Uterus (tissue), 4 donors: ENCODE results near the gene LPP. TPM values are rescaled to one million over a fixed set of nuclear protein-coding genes. Genes with fewer than 3 reads are reported as not detected.

Experiments used
- DNase-seq, 2 donors: peaks; one replicate each; pipeline ENCODE4 v3.0.0-alpha.2; 2019 to 2020
- H3K27ac ChIP-seq, 2 donors: fragments of 200-600 bp; sonication (generic); 1 replicate in 1 of 2; 2 replicates in 1 of 2; pipeline ENCODE4 v1.5.1; 2016 to 2018
- H3K27me3 ChIP-seq, 2 donors: fragments of 200-600 bp; sonication (generic); one replicate each; pipeline ENCODE4 v1.5.1; 2018 to 2019; ENCODE audit warnings: control low read depth in 1 of 2
- H3K36me3 ChIP-seq, 2 donors: fragments of 200-600 bp; sonication (generic); one replicate each; pipeline ENCODE4 v1.5.1; 2019; ENCODE audit warnings: control low read depth in 1 of 2
- H3K4me1 ChIP-seq, 2 donors: fragments of 200-600 bp; sonication (generic); one replicate each; pipeline ENCODE4 v1.5.1; 2018 to 2019; ENCODE audit warnings: control low read depth in 1 of 2
- H3K4me3 ChIP-seq, 2 donors: fragments of 200-600 bp; sonication (generic); 1 replicate in 1 of 2; 2 replicates in 1 of 2; pipeline ENCODE4 v1.5.1; 2018 to 2019; ENCODE audit warnings: mild to moderate bottlenecking in 1 of 2
- H3K9me3 ChIP-seq, 2 donors: fragments of 200-600 bp; sonication (generic); one replicate each; pipeline ENCODE4 v1.5.1; 2019; ENCODE audit warnings: control low read depth in 1 of 2
- POLR2A ChIP-seq, 2 donors: fragments of 450-650 bp; IDR thresholded peaks; one replicate each; pipeline ENCODE4 v1.6.1; 2016; ENCODE audit warnings: antibody characterized with exemption in 2 of 2, mild to moderate bottlenecking in 1 of 2, moderate library complexity in 1 of 2
- intact Hi-C: fragments of 100-400 bp; cut with DNase I; formaldehyde crosslinking; loops from one replicate; pipeline ENCODE4 v1.15.1; 2023; ENCODE audit warnings: low total_unique reads
- total RNA-seq, 4 donors: library from RNA; depleted of rRNA in 3 of 4; stranded (reverse); fragments of >200 nt in 3 of 4; gene quantifications; one replicate each; pipeline versions ENCODE4 v1.1.0 to v1.2.4, GENCODE V29; 2014 to 2023
- TF ChIP-seq, protein P1 (sequence below), 4 experiments: fragments of 200-600 bp in 2 of 4; fragments of 450-650 bp in 2 of 4; sonication (generic) in 2 of 4; IDR thresholded peaks; one replicate each; pipeline ENCODE4 v1.5.1; 2016 to 2019; ENCODE audit warnings: antibody characterized with exemption in 4 of 4, mild to moderate bottlenecking in 2 of 4, moderate library complexity in 1 of 4
- donor health status: DM: yes; HTN: yes; CAD: no.

The LPP gene
- total RNA-seq, 4 donors from 2014 or later: 180 to 1,374 (median 712) TPM

- DNase-seq: no peak
- no peaks in the 10 kb centered on the region for H3K27me3 ChIP-seq
- H3K36me3 ChIP-seq: no peaks in the 10 kb centered on the region
- intact Hi-C loops: no loop called here
- H3K27ac ChIP-seq: no peak overlapping the region
- H3K4me3 ChIP-seq: no peak overlapping the region
- H3K9me3 ChIP-seq: no peaks in the 10 kb centered on the region
- no peaks in the 10 kb centered on the region for H3K4me1 ChIP-seq
- no peak for TF ChIP-seq POLR2A (IDR thresholded peaks at IDR 0.05)
- TF ChIP-seq, protein P1, sequence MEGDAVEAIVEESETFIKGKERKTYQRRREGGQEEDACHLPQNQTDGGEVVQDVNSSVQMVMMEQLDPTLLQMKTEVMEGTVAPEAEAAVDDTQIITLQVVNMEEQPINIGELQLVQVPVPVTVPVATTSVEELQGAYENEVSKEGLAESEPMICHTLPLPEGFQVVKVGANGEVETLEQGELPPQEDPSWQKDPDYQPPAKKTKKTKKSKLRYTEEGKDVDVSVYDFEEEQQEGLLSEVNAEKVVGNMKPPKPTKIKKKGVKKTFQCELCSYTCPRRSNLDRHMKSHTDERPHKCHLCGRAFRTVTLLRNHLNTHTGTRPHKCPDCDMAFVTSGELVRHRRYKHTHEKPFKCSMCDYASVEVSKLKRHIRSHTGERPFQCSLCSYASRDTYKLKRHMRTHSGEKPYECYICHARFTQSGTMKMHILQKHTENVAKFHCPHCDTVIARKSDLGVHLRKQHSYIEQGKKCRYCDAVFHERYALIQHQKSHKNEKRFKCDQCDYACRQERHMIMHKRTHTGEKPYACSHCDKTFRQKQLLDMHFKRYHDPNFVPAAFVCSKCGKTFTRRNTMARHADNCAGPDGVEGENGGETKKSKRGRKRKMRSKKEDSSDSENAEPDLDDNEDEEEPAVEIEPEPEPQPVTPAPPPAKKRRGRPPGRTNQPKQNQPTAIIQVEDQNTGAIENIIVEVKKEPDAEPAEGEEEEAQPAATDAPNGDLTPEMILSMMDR (IDR thresholded peaks at IDR 0.05): no peak
Measured at GRCh38 chr3:188656196-188656982, 502.4 kb downstream of the LPP start.

- intact Hi-C loops: no loop called here
- TF ChIP-seq, protein P1 (IDR thresholded peaks at IDR 0.05): no peak
- no peak overlapping the region for H3K27ac ChIP-seq
- no peaks in the 10 kb centered on the region for H3K4me1 ChIP-seq
- no peaks in the 10 kb centered on the region for H3K27me3 ChIP-seq
- no peaks in the 10 kb centered on the region for H3K9me3 ChIP-seq
- DNase-seq: no peak
- H3K4me3 ChIP-seq: no peak overlapping the region
- no peaks in the 10 kb centered on the region for H3K36me3 ChIP-seq
Measured at GRCh38 chr3:188658606-188659005, 504.6 kb downstream of the LPP start.

DNA sequence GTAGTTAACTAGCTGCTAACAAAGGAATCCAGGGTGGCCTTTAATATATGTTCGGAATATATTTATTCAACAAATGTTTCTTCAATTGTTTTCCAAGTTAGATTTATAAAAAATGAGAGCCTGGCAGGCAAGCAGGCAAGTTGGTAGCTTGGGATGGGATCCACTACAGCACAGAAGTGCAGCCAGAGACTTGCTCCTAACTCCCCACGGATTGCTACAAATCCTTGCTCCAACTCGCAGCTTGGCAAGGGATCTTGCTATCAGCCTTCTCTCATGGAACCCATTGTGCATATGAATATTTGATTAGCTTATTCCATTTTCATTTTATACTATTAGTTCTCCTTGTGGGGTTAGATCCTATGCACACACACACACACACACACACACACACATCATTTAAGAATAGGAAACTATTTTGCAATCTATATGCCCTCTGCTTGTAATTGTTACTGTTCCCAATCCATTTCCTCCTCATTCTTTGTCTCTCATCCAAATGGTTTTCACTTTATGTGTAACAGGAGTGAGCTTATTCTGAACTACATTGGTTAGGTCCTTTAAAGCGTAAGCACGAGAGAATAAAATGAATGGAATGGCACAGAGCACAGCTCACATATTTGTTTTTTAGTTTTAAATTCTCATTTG is 505.6 kb downstream of the LPP start:
- Histone ChIP-seq H3K36me3 (no peaks in the 10 kb centered on the region), H3K27ac (no peak overlapping the region), H3K27me3 (no peaks in the 10 kb centered on the region), H3K4me3 (no peak overlapping the region), H3K4me1 (no peaks in the 10 kb centered on the region), H3K9me3 (no peaks in the 10 kb centered on the region)
- TF ChIP-seq, protein P1 (IDR thresholded peaks at IDR 0.05): no peak
- TF ChIP-seq POLR2A (IDR thresholded peaks at IDR 0.05): no peak
- DNase-seq: no peak
- intact Hi-C loops: no loop called here

GRCh38 chr3:188660415-188660814 is 506.5 kb downstream of the LPP start:
- Histone ChIP-seq H3K4me3 (no peak overlapping the region), H3K27ac (no peak overlapping the region), H3K36me3 (no peaks in the 10 kb centered on the region), H3K4me1 (no peaks in the 10 kb centered on the region), H3K27me3 (no peaks in the 10 kb centered on the region), H3K9me3 (no peaks in the 10 kb centered on the region)
- no peak for TF ChIP-seq POLR2A (IDR thresholded peaks at IDR 0.05)
- TF ChIP-seq, protein P1 (IDR thresholded peaks at IDR 0.05): no peak
- intact Hi-C loops: no loop called here
- no peak for DNase-seq

DNA sequence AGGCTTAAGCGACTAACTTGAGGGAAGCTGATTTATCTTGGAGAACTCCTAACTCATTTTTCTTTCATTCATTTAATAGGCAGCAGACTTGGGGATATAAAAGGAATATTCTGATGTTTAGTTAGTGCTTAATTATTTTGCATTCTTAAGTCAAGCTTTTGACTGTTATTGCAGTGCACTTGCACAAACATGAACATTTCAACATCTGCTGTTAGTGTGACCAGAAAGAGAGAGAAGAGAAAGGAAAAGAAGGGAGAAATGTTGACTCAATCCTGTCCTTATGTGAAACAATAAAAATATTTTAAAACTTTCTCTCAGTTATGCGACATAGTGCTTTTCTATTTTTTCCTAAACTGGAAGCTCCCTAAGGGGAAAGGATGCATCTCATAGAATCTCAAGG is 507.8 kb downstream of the LPP start:
- Histone ChIP-seq H3K27ac (no peak overlapping the region), H3K36me3 (no peaks in the 10 kb centered on the region), H3K4me3 (no peak overlapping the region), H3K27me3 (no peaks in the 10 kb centered on the region), H3K9me3 (no peaks in the 10 kb centered on the region), H3K4me1 (no peaks in the 10 kb centered on the region)
- no peak for TF ChIP-seq POLR2A (IDR thresholded peaks at IDR 0.05)
- TF ChIP-seq, protein P1 (IDR thresholded peaks at IDR 0.05): no peak
- no peak for DNase-seq
- intact Hi-C loops: no loop called here
